Naive thymus-derived CD8-positive, alpha-beta T cell (primary cell): Measurements from ENCODE around the gene FBXW8. TPM values are rescaled to one million over a fixed set of nuclear protein-coding genes. Genes with fewer than 3 reads are reported as not detected.

Source experiments
- ATAC-seq, 2 donors: fragments of 150-1000 bp; cut with Tn5 transposase in 1 of 2; sonication (Bioruptor Pico), chemical (Tn5 transposase) in 1 of 2; 1 replicate in 1 of 2; 2 replicates in 1 of 2; pipeline ENCODE4 v1.10.0; 2021; ENCODE audit warnings: mild to moderate bottlenecking in 2 of 2, moderate library complexity in 2 of 2
- POLR2A ChIA-PET: fragments of 350-600 bp; sonication (Branson Sonifier 250); formaldehyde crosslinking; loops from one replicate; lab custom pipeline; 2021; ENCODE audit warnings: antibody characterized with exemption; lab: Charles Lee
- DNase-seq, 10 donors: peaks; one replicate each; pipeline versions ENCODE4 v3.0.0 to v3.0.0-alpha.2; 2020 to 2022
- H3K27ac Mint-ChIP-seq, 10 donors: one replicate each; pipeline ENCODE4 v1.8.0; 2020 to 2022; ENCODE audit warnings: mild to moderate bottlenecking in 10 of 10, mixed read lengths in 10 of 10, moderate library complexity in 4 of 10, inconsistent platforms in 1 of 10
- H3K27me3 Mint-ChIP-seq, 5 donors: one replicate each; pipeline ENCODE4 v1.8.0; 2021 to 2022; ENCODE audit warnings: mixed read lengths in 5 of 5
- H3K36me3 Mint-ChIP-seq, 3 donors: one replicate each; pipeline ENCODE4 v1.8.0; 2020 to 2022; ENCODE audit warnings: mixed read lengths in 3 of 3, mild to moderate bottlenecking in 2 of 3, inconsistent platforms in 1 of 3
- H3K4me1 Mint-ChIP-seq, 4 donors: one replicate each; pipeline ENCODE4 v1.8.0; 2021 to 2022; ENCODE audit warnings: mixed read lengths in 4 of 4
- H3K4me3 Mint-ChIP-seq, 10 donors: one replicate each; pipeline ENCODE4 v1.8.0; 2020 to 2022; ENCODE audit warnings: mild to moderate bottlenecking in 10 of 10, mixed read lengths in 10 of 10, moderate library complexity in 6 of 10, inconsistent platforms in 1 of 10
- H3K9me3 Mint-ChIP-seq, 9 donors: one replicate each; pipeline ENCODE4 v1.8.0; 2020 to 2022; ENCODE audit warnings: mixed read lengths in 9 of 9, mild to moderate bottlenecking in 3 of 9, inconsistent platforms in 1 of 9, moderate library complexity in 1 of 9
- polyA plus RNA-seq, 3 donors: library from polyadenylated mRNA; unstranded; fragments of 300-500 nt; fragmentation: Illumina TruSeq; gene quantifications; one replicate each; pipeline ENCODE4 v1.2.3, GENCODE V29; 2021
- total RNA-seq, 8 experiments: library from RNA in 2 of 8; stranded (reverse) in 2 of 8; gene quantifications; one replicate each; pipeline ENCODE4 v1.2.3 and lab custom pipeline; 2021 to 2026

Gene FBXW8
- total and polyA plus RNA-seq, 5 experiments from 2014 or later, result 5.3 to 18.3 (median 9.0) TPM

GRCh38 chr12:116971222-116971621, 60.5 kb downstream of the FBXW8 start:
- H3K9me3 Mint-ChIP-seq, result no peaks in the 10 kb centered on the region
- H3K36me3 Mint-ChIP-seq, result peaks cover 14 to 69% (median 19%) of the 10 kb centered on the region in 3 donors
- H3K4me3 Mint-ChIP-seq, result no peak overlapping the region
- ATAC-seq (no peak), DNase-seq (no peak)
- POLR2A ChIA-PET, result no interaction called here
- H3K4me1 Mint-ChIP-seq, result peaks cover 0 to 2% (median 0%) of the 10 kb centered on the region in 4 donors
- no peak overlapping the region for H3K27ac Mint-ChIP-seq
- H3K27me3 Mint-ChIP-seq, result no peaks in the 10 kb centered on the region

GRCh38 chr12:116975779-116976393, 65.1 kb downstream of the FBXW8 start:
- no peaks in the 10 kb centered on the region for H3K27me3 Mint-ChIP-seq

GRCh38 chr12:116977465-116978380, 67.0 kb downstream of the FBXW8 start:
- no peaks in the 10 kb centered on the region for H3K27me3 Mint-ChIP-seq
- peaks cover 0 to 4% (median 2%) of the 10 kb centered on the region in 4 donors for H3K4me1 Mint-ChIP-seq
- POLR2A ChIA-PET, result no interaction called here
- H3K36me3 Mint-ChIP-seq, result peaks cover 9 to 27% (median 18%) of the 10 kb centered on the region in 3 donors
- peak overlapping the region in 2 of 10 donors; percentile 13 to 54 for H3K27ac Mint-ChIP-seq
- no peak for ATAC-seq
- no peaks in the 10 kb centered on the region for H3K9me3 Mint-ChIP-seq
- H3K4me3 Mint-ChIP-seq, result peak overlapping the region in 1 of 10 donors; percentile 26
- DNase-seq, result no peak

More at GRCh38 chr12:116975779-116976393, 65.1 kb downstream of the FBXW8 start:
- Mint-ChIP-seq H3K4me3 (no peak overlapping the region), H3K4me1 (peaks cover 0 to 5% (median 2%) of the 10 kb centered on the region in 4 donors), H3K9me3 (no peaks in the 10 kb centered on the region), H3K27ac (peak overlapping the region in 1 of 10 donors; percentile 88), H3K36me3 (peaks cover 14 to 41% (median 21%) of the 10 kb centered on the region in 3 donors)
- DNase-seq, result no peak
- ATAC-seq, result no peak
- POLR2A ChIA-PET, result no interaction called here

GRCh38 chr12:116978791-116979508, 68.2 kb downstream of the FBXW8 start:
- no peaks in the 10 kb centered on the region for H3K9me3 Mint-ChIP-seq
- no peak overlapping the region for H3K27ac Mint-ChIP-seq
- POLR2A ChIA-PET, result no interaction called here
- H3K36me3 Mint-ChIP-seq, result peaks cover 0 to 20% (median 7%) of the 10 kb centered on the region in 3 donors
- peaks cover 0 to 5% (median 2%) of the 10 kb centered on the region in 4 donors for H3K4me1 Mint-ChIP-seq
- H3K4me3 Mint-ChIP-seq, result no peak overlapping the region
- ATAC-seq, result no peak
- H3K27me3 Mint-ChIP-seq, result no peaks in the 10 kb centered on the region
- DNase-seq, result no peak

- peaks cover 0 to 19% (median 8%) of the 10 kb centered on the region in 3 donors for H3K36me3 Mint-ChIP-seq
- ATAC-seq (no peak), DNase-seq (no peak)
- POLR2A ChIA-PET, result no interaction called here
- no peak overlapping the region for H3K4me3 Mint-ChIP-seq
- H3K9me3 Mint-ChIP-seq, result no peaks in the 10 kb centered on the region
- H3K27ac Mint-ChIP-seq, result peak overlapping the region in 1 of 10 donors; percentile 1
- H3K4me1 Mint-ChIP-seq, result peaks cover 0 to 5% (median 2%) of the 10 kb centered on the region in 4 donors
- H3K27me3 Mint-ChIP-seq, result no peaks in the 10 kb centered on the region
These were observed 69.3 kb downstream of the FBXW8 start for GRCh38 chr12:116980083-116980482.

GRCh38 chr12:116982791-116983411, 72.2 kb downstream of the FBXW8 start:
- H3K9me3 Mint-ChIP-seq, result no peaks in the 10 kb centered on the region
- peaks cover 0 to 36% (median 20%) of the 10 kb centered on the region in 3 donors for H3K36me3 Mint-ChIP-seq
- peaks cover 0 to 5% (median 0%) of the 10 kb centered on the region in 4 donors for H3K4me1 Mint-ChIP-seq
- no peaks in the 10 kb centered on the region for H3K27me3 Mint-ChIP-seq
- POLR2A ChIA-PET, result no interaction called here
- no peak overlapping the region for H3K4me3 Mint-ChIP-seq
- no peak for DNase-seq
- peak overlapping the region in 1 of 10 donors; percentile 11 for H3K27ac Mint-ChIP-seq
- ATAC-seq, result no peak

GRCh38 chr12:116984098-116984497, 73.3 kb downstream of the FBXW8 start:
- POLR2A ChIA-PET, result no interaction called here
- H3K9me3 Mint-ChIP-seq, result no peaks in the 10 kb centered on the region
- H3K27ac Mint-ChIP-seq, result no peak overlapping the region

GRCh38 chr12:116990329-116990728, 79.6 kb downstream of the FBXW8 start:
- H3K9me3 Mint-ChIP-seq, result no peaks in the 10 kb centered on the region
- POLR2A ChIA-PET, result no interaction called here
- peaks cover 4 to 80% (median 39%) of the 10 kb centered on the region in 3 donors for H3K36me3 Mint-ChIP-seq

More at GRCh38 chr12:116984098-116984497, 73.3 kb downstream of the FBXW8 start:
- no peak for ATAC-seq
- Mint-ChIP-seq H3K36me3 (peaks cover 0 to 41% (median 24%) of the 10 kb centered on the region in 3 donors), H3K4me1 (peaks cover 0 to 3% (median 0%) of the 10 kb centered on the region in 4 donors), H3K27me3 (no peaks in the 10 kb centered on the region), H3K4me3 (no peak overlapping the region)
- no peak for DNase-seq

GRCh38 chr12:116990971-116991966, 80.5 kb downstream of the FBXW8 start:
- no peaks in the 10 kb centered on the region for H3K9me3 Mint-ChIP-seq
- H3K27me3 Mint-ChIP-seq, result no peaks in the 10 kb centered on the region
- no peak overlapping the region for H3K27ac Mint-ChIP-seq
- POLR2A ChIA-PET, result no interaction called here
- ATAC-seq (no peak), DNase-seq (no peak)
- H3K36me3 Mint-ChIP-seq, result peaks cover 4 to 77% (median 32%) of the 10 kb centered on the region in 3 donors
- no peaks in the 10 kb centered on the region for H3K4me1 Mint-ChIP-seq
- no peak overlapping the region for H3K4me3 Mint-ChIP-seq

More at GRCh38 chr12:116990329-116990728, 79.6 kb downstream of the FBXW8 start:
- no peaks in the 10 kb centered on the region for H3K4me1 Mint-ChIP-seq
- H3K4me3 Mint-ChIP-seq, result no peak overlapping the region
- no peak for ATAC-seq
- H3K27me3 Mint-ChIP-seq, result no peaks in the 10 kb centered on the region
- no peak for DNase-seq
- no peak overlapping the region for H3K27ac Mint-ChIP-seq

- POLR2A ChIA-PET, result no interaction called here
- no peak for ATAC-seq
- no peaks in the 10 kb centered on the region for H3K4me1 Mint-ChIP-seq
- H3K27me3 Mint-ChIP-seq, result no peaks in the 10 kb centered on the region
- no peak overlapping the region for H3K4me3 Mint-ChIP-seq
- no peak for DNase-seq
- H3K36me3 Mint-ChIP-seq, result peaks cover 4 to 50% (median 11%) of the 10 kb centered on the region in 3 donors
- H3K9me3 Mint-ChIP-seq, result no peaks in the 10 kb centered on the region
- peak overlapping the region in 2 of 10 donors; percentile 11 to 18 for H3K27ac Mint-ChIP-seq
These were observed 85.3 kb downstream of the FBXW8 start for GRCh38 chr12:116996093-116996492.

- Mint-ChIP-seq H3K36me3 (peaks cover 4 to 46% (median 11%) of the 10 kb centered on the region in 3 donors), H3K4me1 (no peaks in the 10 kb centered on the region), H3K27ac (no peak overlapping the region), H3K9me3 (no peaks in the 10 kb centered on the region), H3K27me3 (no peaks in the 10 kb centered on the region), H3K4me3 (no peak overlapping the region)
- ATAC-seq, result no peak
- POLR2A ChIA-PET, result no interaction called here
- DNase-seq, result no peak
These were observed 85.9 kb downstream of the FBXW8 start for GRCh38 chr12:116996621-116997020.
